ENCODE data around the gene CYP3A5.

DNA sequence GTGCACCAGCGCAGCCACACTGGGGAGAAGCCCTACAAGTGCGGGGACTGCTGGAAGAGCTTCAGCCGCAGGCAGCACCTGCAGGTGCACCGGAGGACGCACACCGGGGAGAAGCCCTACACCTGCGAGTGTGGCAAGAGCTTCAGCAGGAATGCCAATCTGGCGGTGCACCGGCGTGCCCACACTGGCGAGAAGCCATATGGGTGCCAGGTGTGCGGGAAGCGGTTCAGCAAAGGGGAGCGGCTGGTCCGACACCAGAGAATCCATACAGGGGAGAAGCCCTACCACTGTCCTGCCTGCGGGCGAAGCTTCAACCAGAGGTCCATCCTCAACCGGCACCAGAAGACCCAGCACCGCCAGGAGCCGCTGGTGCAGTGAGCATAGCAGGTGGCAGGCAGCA is 50.2 kb downstream of the CYP3A5 start:
- TF ChIP-seq ZBTB17 (tag by site-specific recombination; IDR thresholded peaks at IDR 0.05) (no peak), ZNF132 (tag by site-specific recombination; IDR thresholded peaks at IDR 0.05; ENCODE audit: borderline replicate concordance) (no peak), SP2 (tag by site-specific recombination; IDR thresholded peaks at IDR 0.05) (no peak), REPIN1 (tag by site-specific recombination; IDR thresholded peaks at IDR 0.05; ENCODE audit: low read depth) (no peak), ZFP37 (tag by site-specific recombination; IDR thresholded peaks at IDR 0.05) (no peak), ZNF157 (tag by site-specific recombination; IDR thresholded peaks at IDR 0.05) (no peak)
- TF ChIP-seq, protein P1, sequence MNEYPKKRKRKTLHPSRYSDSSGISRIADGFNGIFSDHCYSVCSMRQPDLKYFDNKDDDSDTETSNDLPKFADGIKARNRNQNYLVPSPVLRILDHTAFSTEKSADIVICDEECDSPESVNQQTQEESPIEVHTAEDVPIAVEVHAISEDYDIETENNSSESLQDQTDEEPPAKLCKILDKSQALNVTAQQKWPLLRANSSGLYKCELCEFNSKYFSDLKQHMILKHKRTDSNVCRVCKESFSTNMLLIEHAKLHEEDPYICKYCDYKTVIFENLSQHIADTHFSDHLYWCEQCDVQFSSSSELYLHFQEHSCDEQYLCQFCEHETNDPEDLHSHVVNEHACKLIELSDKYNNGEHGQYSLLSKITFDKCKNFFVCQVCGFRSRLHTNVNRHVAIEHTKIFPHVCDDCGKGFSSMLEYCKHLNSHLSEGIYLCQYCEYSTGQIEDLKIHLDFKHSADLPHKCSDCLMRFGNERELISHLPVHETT (tag by site-specific recombination; IDR thresholded peaks at IDR 0.05): no peak
- TF ChIP-seq, protein P2, sequence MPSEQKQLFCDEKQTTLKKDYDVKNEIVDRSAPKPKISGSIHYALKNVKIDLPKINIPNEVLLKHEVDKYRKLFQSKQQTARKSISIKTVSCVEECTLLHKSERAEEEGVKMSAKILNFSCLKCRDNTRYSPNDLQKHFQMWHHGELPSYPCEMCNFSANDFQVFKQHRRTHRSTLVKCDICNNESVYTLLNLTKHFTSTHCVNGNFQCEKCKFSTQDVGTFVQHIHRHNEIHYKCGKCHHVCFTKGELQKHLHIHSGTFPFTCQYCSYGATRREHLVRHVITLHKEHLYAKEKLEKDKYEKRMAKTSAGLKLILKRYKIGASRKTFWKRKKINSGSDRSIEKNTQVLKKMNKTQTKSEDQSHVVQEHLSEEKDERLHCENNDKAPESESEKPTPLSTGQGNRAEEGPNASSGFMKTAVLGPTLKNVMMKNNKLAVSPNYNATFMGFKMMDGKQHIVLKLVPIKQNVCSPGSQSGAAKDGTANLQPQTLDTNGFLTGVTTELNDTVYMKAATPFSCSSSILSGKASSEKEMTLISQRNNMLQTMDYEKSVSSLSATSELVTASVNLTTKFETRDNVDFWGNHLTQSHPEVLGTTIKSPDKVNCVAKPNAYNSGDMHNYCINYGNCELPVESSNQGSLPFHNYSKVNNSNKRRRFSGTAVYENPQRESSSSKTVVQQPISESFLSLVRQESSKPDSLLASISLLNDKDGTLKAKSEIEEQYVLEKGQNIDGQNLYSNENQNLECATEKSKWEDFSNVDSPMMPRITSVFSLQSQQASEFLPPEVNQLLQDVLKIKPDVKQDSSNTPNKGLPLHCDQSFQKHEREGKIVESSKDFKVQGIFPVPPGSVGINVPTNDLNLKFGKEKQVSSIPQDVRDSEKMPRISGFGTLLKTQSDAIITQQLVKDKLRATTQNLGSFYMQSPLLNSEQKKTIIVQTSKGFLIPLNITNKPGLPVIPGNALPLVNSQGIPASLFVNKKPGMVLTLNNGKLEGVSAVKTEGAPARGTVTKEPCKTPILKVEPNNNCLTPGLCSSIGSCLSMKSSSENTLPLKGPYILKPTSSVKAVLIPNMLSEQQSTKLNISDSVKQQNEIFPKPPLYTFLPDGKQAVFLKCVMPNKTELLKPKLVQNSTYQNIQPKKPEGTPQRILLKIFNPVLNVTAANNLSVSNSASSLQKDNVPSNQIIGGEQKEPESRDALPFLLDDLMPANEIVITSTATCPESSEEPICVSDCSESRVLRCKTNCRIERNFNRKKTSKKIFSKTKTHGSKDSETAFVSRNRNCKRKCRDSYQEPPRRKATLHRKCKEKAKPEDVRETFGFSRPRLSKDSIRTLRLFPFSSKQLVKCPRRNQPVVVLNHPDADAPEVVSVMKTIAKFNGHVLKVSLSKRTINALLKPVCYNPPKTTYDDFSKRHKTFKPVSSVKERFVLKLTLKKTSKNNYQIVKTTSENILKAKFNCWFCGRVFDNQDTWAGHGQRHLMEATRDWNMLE (tag by site-specific recombination; conservative IDR thresholded peaks at IDR 0.05; ENCODE audit: low read depth): no peak
- TF ChIP-seq, protein P3, sequence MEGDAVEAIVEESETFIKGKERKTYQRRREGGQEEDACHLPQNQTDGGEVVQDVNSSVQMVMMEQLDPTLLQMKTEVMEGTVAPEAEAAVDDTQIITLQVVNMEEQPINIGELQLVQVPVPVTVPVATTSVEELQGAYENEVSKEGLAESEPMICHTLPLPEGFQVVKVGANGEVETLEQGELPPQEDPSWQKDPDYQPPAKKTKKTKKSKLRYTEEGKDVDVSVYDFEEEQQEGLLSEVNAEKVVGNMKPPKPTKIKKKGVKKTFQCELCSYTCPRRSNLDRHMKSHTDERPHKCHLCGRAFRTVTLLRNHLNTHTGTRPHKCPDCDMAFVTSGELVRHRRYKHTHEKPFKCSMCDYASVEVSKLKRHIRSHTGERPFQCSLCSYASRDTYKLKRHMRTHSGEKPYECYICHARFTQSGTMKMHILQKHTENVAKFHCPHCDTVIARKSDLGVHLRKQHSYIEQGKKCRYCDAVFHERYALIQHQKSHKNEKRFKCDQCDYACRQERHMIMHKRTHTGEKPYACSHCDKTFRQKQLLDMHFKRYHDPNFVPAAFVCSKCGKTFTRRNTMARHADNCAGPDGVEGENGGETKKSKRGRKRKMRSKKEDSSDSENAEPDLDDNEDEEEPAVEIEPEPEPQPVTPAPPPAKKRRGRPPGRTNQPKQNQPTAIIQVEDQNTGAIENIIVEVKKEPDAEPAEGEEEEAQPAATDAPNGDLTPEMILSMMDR (tag by site-specific recombination; IDR thresholded peaks at IDR 0.05): no peak
- TF ChIP-seq, protein P4, sequence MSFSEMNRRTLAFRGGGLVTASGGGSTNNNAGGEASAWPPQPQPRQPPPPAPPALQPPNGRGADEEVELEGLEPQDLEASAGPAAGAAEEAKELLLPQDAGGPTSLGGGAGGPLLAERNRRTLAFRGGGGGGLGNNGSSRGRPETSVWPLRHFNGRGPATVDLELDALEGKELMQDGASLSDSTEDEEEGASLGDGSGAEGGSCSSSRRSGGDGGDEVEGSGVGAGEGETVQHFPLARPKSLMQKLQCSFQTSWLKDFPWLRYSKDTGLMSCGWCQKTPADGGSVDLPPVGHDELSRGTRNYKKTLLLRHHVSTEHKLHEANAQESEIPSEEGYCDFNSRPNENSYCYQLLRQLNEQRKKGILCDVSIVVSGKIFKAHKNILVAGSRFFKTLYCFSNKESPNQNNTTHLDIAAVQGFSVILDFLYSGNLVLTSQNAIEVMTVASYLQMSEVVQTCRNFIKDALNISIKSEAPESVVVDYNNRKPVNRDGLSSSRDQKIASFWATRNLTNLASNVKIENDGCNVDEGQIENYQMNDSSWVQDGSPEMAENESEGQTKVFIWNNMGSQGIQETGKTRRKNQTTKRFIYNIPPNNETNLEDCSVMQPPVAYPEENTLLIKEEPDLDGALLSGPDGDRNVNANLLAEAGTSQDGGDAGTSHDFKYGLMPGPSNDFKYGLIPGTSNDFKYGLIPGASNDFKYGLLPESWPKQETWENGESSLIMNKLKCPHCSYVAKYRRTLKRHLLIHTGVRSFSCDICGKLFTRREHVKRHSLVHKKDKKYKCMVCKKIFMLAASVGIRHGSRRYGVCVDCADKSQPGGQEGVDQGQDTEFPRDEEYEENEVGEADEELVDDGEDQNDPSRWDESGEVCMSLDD (tag by site-specific recombination; IDR thresholded peaks at IDR 0.05): no peak
- TF ChIP-seq, protein P5, sequence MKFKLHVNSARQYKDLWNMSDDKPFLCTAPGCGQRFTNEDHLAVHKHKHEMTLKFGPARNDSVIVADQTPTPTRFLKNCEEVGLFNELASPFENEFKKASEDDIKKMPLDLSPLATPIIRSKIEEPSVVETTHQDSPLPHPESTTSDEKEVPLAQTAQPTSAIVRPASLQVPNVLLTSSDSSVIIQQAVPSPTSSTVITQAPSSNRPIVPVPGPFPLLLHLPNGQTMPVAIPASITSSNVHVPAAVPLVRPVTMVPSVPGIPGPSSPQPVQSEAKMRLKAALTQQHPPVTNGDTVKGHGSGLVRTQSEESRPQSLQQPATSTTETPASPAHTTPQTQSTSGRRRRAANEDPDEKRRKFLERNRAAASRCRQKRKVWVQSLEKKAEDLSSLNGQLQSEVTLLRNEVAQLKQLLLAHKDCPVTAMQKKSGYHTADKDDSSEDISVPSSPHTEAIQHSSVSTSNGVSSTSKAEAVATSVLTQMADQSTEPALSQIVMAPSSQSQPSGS (tag by site-specific recombination; IDR thresholded peaks at IDR 0.05; ENCODE audit: low read depth): no peak
- TF ChIP-seq, protein P6, sequence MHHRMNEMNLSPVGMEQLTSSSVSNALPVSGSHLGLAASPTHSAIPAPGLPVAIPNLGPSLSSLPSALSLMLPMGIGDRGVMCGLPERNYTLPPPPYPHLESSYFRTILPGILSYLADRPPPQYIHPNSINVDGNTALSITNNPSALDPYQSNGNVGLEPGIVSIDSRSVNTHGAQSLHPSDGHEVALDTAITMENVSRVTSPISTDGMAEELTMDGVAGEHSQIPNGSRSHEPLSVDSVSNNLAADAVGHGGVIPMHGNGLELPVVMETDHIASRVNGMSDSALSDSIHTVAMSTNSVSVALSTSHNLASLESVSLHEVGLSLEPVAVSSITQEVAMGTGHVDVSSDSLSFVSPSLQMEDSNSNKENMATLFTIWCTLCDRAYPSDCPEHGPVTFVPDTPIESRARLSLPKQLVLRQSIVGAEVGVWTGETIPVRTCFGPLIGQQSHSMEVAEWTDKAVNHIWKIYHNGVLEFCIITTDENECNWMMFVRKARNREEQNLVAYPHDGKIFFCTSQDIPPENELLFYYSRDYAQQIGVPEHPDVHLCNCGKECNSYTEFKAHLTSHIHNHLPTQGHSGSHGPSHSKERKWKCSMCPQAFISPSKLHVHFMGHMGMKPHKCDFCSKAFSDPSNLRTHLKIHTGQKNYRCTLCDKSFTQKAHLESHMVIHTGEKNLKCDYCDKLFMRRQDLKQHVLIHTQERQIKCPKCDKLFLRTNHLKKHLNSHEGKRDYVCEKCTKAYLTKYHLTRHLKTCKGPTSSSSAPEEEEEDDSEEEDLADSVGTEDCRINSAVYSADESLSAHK (tag by site-specific recombination; IDR thresholded peaks at IDR 0.05): no peak
- TF ChIP-seq, protein P7, sequence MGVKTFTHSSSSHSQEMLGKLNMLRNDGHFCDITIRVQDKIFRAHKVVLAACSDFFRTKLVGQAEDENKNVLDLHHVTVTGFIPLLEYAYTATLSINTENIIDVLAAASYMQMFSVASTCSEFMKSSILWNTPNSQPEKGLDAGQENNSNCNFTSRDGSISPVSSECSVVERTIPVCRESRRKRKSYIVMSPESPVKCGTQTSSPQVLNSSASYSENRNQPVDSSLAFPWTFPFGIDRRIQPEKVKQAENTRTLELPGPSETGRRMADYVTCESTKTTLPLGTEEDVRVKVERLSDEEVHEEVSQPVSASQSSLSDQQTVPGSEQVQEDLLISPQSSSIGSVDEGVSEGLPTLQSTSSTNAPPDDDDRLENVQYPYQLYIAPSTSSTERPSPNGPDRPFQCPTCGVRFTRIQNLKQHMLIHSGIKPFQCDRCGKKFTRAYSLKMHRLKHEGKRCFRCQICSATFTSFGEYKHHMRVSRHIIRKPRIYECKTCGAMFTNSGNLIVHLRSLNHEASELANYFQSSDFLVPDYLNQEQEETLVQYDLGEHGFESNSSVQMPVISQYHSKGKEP (tag by site-specific recombination; IDR thresholded peaks at IDR 0.05): no peak
